ENCODE measurements around the gene TTC12. TPM values are rescaled to one million over a fixed set of nuclear protein-coding genes. Genes with fewer than 3 reads are reported as not detected.

Gene TTC12
- total RNA-seq, result 30.4 and 38.5 TPM in 2 replicates
- long read RNA-seq, transcript TTC12-219 (22 exons, 2,315 nt), result major isoform, 15 of 61 reads
- long read RNA-seq, partial matches to known transcripts, result 10 of 61 reads
- long read RNA-seq, other reads (novel, unspliced or antisense), result 35 of 61 reads

GRCh38 chr11:113314389-113315301 is at the start of gene TTC12:
Gene TTC12, plus strand, starts transcription at chr11:113314583. Its CDS starts 1,675 bp downstream, at chr11:113316258.
- Mint-ChIP-seq H3K9me3 (ENCODE audit: low read depth) (peaks cover 4% of the 10 kb centered on the region), H3K27me3 (peaks cover 17% of the 10 kb centered on the region), H3K4me1 (ENCODE audit: low read depth) (peaks cover 11% of the 10 kb centered on the region), H3K27ac (peak within 1 kb of the TSS; percentile 93), H3K36me3 (ENCODE audit: insufficient read depth) (peaks cover 24% of the 10 kb centered on the region), H3K4me3 (ENCODE audit: low read depth) (peak within 1 kb of the TSS; percentile 77)
- TF ChIP-seq CTCF (IDR thresholded peaks at IDR 0.05; ENCODE audit: unreplicated experiment), result no peak
- DNase-seq (ENCODE audit: low spot score, unreplicated experiment), result peak; percentile 93

GRCh38 chr11:113265362-113265761 is 49.0 kb upstream of the TTC12 start:
- no peak for TF ChIP-seq CTCF (IDR thresholded peaks at IDR 0.05; ENCODE audit: unreplicated experiment)

GRCh38 chr11:113267493-113267892 is 46.9 kb upstream of the TTC12 start:
- no peaks in the 10 kb centered on the region for H3K9me3 Mint-ChIP-seq (ENCODE audit: low read depth)
- H3K36me3 Mint-ChIP-seq (ENCODE audit: insufficient read depth), result no peaks in the 10 kb centered on the region
- H3K27me3 Mint-ChIP-seq, result peaks cover 3% of the 10 kb centered on the region
- no peak for DNase-seq (ENCODE audit: low spot score, unreplicated experiment)
- H3K4me1 Mint-ChIP-seq (ENCODE audit: low read depth), result peaks cover 4% of the 10 kb centered on the region
- no peak overlapping the region for H3K27ac Mint-ChIP-seq
- TF ChIP-seq CTCF (IDR thresholded peaks at IDR 0.05; ENCODE audit: unreplicated experiment), result no peak
- H3K4me3 Mint-ChIP-seq (ENCODE audit: low read depth), result no peak overlapping the region

More at GRCh38 chr11:113265362-113265761, 49.0 kb upstream of the TTC12 start:
- DNase-seq (ENCODE audit: low spot score, unreplicated experiment), result no peak
- Mint-ChIP-seq H3K4me3 (ENCODE audit: low read depth) (no peak overlapping the region), H3K27me3 (peaks cover 6% of the 10 kb centered on the region), H3K36me3 (ENCODE audit: insufficient read depth) (no peaks in the 10 kb centered on the region), H3K27ac (no peak overlapping the region), H3K9me3 (ENCODE audit: low read depth) (no peaks in the 10 kb centered on the region), H3K4me1 (ENCODE audit: low read depth) (no peaks in the 10 kb centered on the region)

- Mint-ChIP-seq H3K27ac (no peak overlapping the region), H3K4me3 (ENCODE audit: low read depth) (no peak overlapping the region), H3K27me3 (peaks cover 3% of the 10 kb centered on the region), H3K4me1 (ENCODE audit: low read depth) (peaks cover 4% of the 10 kb centered on the region), H3K9me3 (ENCODE audit: low read depth) (no peaks in the 10 kb centered on the region), H3K36me3 (ENCODE audit: insufficient read depth) (no peaks in the 10 kb centered on the region)
- DNase-seq (ENCODE audit: low spot score, unreplicated experiment), result no peak
- TF ChIP-seq CTCF (IDR thresholded peaks at IDR 0.05; ENCODE audit: unreplicated experiment), result no peak
Measured at GRCh38 chr11:113269096-113269495, 45.3 kb upstream of the TTC12 start.

GRCh38 chr11:113269636-113270035 is 44.7 kb upstream of the TTC12 start:
- Mint-ChIP-seq H3K9me3 (ENCODE audit: low read depth) (no peaks in the 10 kb centered on the region), H3K27me3 (peaks cover 3% of the 10 kb centered on the region), H3K36me3 (ENCODE audit: insufficient read depth) (no peaks in the 10 kb centered on the region), H3K27ac (no peak overlapping the region), H3K4me3 (ENCODE audit: low read depth) (no peak overlapping the region), H3K4me1 (ENCODE audit: low read depth) (peaks cover 4% of the 10 kb centered on the region)
- TF ChIP-seq CTCF (IDR thresholded peaks at IDR 0.05; ENCODE audit: unreplicated experiment), result no peak
- no peak for DNase-seq (ENCODE audit: low spot score, unreplicated experiment)

All from progenitor cell of endocrine pancreas (in vitro differentiated cells).